Ovary (tissue), 9 donors: ENCODE measurements around the gene AAR2. TPM values are rescaled to one million over a fixed set of nuclear protein-coding genes. Genes with fewer than 3 reads are reported as not detected.

Source experiments
- DNase-seq, 5 donors: peaks; one replicate each; pipeline ENCODE4 v3.0.0-alpha.2; 2019 to 2020
- H3K27ac ChIP-seq, 2 donors: fragments of 200-600 bp; one replicate each; pipeline versions ENCODE4 v1.5.1 to v1.8.0; 2019 to 2022
- H3K27me3 ChIP-seq: fragments of 200-600 bp; one replicate; pipeline ENCODE4 v1.8.0; 2022
- H3K36me3 ChIP-seq: fragments of 200-600 bp; sonication (generic); one replicate; pipeline ENCODE4 v1.5.1; 2019
- H3K4me1 ChIP-seq: one replicate; pipeline ENCODE4 v1.8.1; 2013; ENCODE audit warnings: mild to moderate bottlenecking, moderate library complexity; ENCODE audit not compliant: insufficient read depth
- H3K4me3 ChIP-seq: fragments of 200-600 bp; sonication (generic); one replicate; pipeline ENCODE4 v1.5.1; 2017
- H3K9me3 ChIP-seq, 2 donors: fragments of 200-600 bp in 1 of 2; sonication (generic) in 1 of 2; one replicate each; pipeline versions ENCODE4 v1.5.1 to v1.8.1; 2013 to 2019; ENCODE audit warnings: mild to moderate bottlenecking in 1 of 2, moderate library complexity in 1 of 2
- EP300 ChIP-seq: sonication (generic); formaldehyde crosslinking; IDR thresholded peaks from one replicate; pipeline ENCODE4 v1.6.1; 2017; ENCODE audit warnings: antibody characterized with exemption
- POLR2A ChIP-seq: fragments of 450-650 bp; IDR thresholded peaks from one replicate; pipeline ENCODE4 v1.6.1; 2017; ENCODE audit warnings: antibody characterized with exemption, mild to moderate bottlenecking, moderate library complexity
- WGBS, 3 donors: extraction: QIAGEN DNeasy Blood & Tissue Kit in 1 of 3; methylation state at CpG; one replicate each; pipeline versions ENCODE4 v1.1.5 to v1.1.7; 2013 to 2017; 5-methylcytosine and 5-hydroxymethylcytosine counted together
- intact Hi-C, 4 donors: fragments of 100-400 bp; cut with DNase I; formaldehyde crosslinking; loops; one replicate each; pipeline versions ENCODE4 v1.11.0 to v1.15.1; 2022 to 2023
- polyA plus RNA-seq, 2 donors: library from polyadenylated mRNA; stranded (reverse); fragments of 200-250 nt in 1 of 2; fragments of 350-450 nt in 1 of 2; fragmentation: Illumina TruSeq in 1 of 2; extraction: RNeasy Lipid Tissue Mini Kit (QIAGEN cat#74804) in 1 of 2; gene quantifications; one replicate each; pipeline ENCODE4 v1.2.3, GENCODE V29; 2013 to 2014
- total RNA-seq, 7 donors: library from RNA; depleted of rRNA in 2 of 7; stranded (reverse); fragments of >200 nt in 2 of 7; fragmentation: NEBNext Ultra II Directional in 3 of 7; extraction: Animal tissue kit (Norgen Biotek cat#: 25700) in 3 of 7; gene quantifications; one replicate each; pipeline versions ENCODE4 v1.1.0 to v1.2.4, GENCODE V29; 2016 to 2023
- TF ChIP-seq, protein P1 (sequence below), 3 donors: fragments of 450-650 bp in 2 of 3; fragments of 200-600 bp in 1 of 3; IDR thresholded peaks; one replicate each; pipeline versions ENCODE4 v1.5.1 to v1.8.0; 2016 to 2022; ENCODE audit warnings: antibody characterized with exemption in 3 of 3, mild to moderate bottlenecking in 1 of 3
- donor health status: DM: no; HTN: no; CAD: no; lungs with moderate emphysema.
- donor health status: DM: no; HTN: no; CAD: no.
- donor health status: Bipolar disorder and iron deficiency.
- donor health status: DM: yes; HTN: yes; CAD: no.
- donor health status: DM: no; HTN: no; CAD: no.
- donor health status: DM: yes; HTN: yes; CAD: no.

Gene AAR2
- total and polyA plus RNA-seq, 9 donors: 19.7 to 40.2 (median 26.6) TPM

DNA sequence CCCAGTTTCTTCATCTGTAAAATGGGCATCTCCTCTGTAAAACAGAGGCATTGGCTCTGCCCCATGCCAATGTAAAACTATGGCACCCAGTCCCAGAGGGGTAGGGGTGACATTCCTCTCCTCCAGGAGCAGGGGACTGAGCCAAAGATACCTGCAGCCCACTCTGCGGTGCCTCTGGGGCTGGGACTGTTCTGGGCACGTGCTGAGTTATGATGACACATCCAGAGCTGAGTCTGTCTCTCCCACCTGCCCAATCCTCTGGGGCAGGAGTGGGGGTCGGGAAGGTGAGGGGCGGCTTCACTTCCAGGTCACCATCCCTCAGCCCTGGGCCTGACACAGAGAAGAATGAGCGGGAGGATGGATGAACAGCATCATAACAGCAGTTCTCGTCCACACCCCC, 29.9 kb downstream of the AAR2 start:
- no peak overlapping the region for H3K4me3 ChIP-seq
- DNase-seq: no peak
- no peaks in the 10 kb centered on the region for H3K9me3 ChIP-seq
- TF ChIP-seq POLR2A: no peak
- TF ChIP-seq, protein P1, sequence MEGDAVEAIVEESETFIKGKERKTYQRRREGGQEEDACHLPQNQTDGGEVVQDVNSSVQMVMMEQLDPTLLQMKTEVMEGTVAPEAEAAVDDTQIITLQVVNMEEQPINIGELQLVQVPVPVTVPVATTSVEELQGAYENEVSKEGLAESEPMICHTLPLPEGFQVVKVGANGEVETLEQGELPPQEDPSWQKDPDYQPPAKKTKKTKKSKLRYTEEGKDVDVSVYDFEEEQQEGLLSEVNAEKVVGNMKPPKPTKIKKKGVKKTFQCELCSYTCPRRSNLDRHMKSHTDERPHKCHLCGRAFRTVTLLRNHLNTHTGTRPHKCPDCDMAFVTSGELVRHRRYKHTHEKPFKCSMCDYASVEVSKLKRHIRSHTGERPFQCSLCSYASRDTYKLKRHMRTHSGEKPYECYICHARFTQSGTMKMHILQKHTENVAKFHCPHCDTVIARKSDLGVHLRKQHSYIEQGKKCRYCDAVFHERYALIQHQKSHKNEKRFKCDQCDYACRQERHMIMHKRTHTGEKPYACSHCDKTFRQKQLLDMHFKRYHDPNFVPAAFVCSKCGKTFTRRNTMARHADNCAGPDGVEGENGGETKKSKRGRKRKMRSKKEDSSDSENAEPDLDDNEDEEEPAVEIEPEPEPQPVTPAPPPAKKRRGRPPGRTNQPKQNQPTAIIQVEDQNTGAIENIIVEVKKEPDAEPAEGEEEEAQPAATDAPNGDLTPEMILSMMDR (IDR thresholded peaks at IDR 0.05): no peak
- no peak for TF ChIP-seq EP300
- H3K36me3 ChIP-seq: no peaks in the 10 kb centered on the region
- 80 to 85% (median 80%) methylated on average over 6 of the region's 6 CpGs for WGBS, 3 donors
- intact Hi-C loops: no loop called here
- no peaks in the 10 kb centered on the region for H3K4me1 ChIP-seq
- H3K27me3 ChIP-seq: no peaks in the 10 kb centered on the region
- no peak overlapping the region for H3K27ac ChIP-seq

DNA sequence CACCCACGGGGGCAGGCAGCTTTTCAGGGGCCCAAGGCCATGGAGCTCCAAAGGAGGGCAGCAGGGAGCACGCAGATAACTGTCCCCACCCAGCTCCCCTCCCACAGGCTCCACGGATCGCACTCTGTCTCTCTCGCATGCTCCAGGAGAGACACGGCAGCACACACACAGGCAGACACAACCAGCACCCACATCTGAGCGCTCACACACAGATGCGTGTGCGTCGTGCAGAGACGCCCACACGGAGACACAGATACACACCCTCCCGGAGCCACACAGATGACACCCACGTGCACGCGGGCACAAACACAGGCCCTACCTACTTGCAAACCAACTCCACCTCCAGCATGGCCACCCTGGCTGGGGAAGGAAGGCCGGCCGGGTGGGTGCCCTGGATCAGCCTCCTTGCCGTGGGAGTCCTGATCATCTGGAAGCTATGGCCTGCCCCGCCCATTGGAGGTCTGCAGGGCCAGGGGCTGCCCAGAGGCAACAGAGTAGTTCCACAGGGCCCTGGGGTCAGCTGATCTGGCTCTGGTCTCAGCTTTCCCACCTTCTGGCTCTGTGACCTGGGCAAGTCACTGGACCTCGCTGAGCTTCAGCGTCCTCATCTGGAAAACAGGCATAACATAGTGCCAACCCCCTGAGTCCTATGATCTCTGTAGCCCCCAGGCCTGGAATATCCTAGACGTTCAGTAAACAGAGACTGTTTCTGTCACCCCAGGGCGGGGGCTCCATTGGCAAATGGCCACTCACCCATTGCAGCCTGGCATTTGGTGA, 31.5 kb downstream of the AAR2 start:
- DNase-seq: no peak

DNA sequence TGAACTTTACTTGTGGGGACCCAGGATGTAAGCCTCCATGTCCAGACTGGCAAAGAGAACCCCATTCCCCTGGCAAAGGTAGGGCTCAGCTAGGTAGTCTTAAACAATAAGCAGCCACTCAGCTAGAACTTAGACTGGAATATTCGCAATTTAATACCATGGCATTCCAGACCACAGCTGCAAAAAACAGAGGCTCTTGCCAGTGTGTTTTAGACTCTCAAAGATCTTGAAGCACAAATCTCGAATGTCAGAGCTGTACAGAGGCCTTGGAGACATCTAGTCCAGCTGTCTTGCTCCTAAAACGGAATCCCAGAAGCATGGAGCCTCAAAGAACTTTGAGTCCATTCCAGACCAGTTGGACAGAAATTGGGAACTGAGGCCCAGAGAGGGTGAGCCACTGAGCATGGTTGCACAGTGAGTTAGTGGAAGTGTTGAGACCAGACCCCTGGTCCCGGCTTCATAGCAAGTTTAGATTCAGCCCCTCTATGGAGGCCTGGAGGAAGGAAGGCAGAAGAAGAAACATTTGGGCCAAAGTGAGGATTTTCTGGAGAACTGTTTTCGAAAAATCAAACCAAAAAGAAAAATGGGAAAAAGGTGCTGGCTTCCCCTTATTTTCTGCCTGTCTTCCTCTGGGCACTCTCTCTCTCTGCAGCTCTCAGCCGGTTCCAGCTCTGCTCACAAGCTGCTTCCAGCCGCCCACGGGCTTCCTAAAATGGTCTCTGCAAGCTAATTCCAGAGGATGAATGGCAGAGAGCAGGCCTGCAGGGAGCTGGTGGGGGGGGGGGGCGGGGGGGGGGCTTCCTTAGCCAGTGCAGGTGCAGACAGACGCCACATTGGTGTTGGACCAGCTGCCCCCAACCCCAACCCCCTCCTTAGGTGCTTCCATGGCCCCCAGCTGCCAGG, 32.4 kb downstream of the AAR2 start:
- no peak overlapping the region for H3K27ac ChIP-seq
- no peaks in the 10 kb centered on the region for H3K9me3 ChIP-seq
- no peak overlapping the region for H3K4me3 ChIP-seq
- TF ChIP-seq, protein P1 (IDR thresholded peaks at IDR 0.05): no peak
- TF ChIP-seq EP300 (no peak), POLR2A (no peak)
- H3K4me1 ChIP-seq: no peaks in the 10 kb centered on the region
- intact Hi-C loops: no loop called here
- no peaks in the 10 kb centered on the region for H3K27me3 ChIP-seq
- no peak for DNase-seq
- H3K36me3 ChIP-seq: no peaks in the 10 kb centered on the region
- 49 to 55% (median 50%) methylated on average over 10 of the region's 10 CpGs for WGBS, 3 donors

More for the DNA sequence above, 31.5 kb downstream of the AAR2 start:
- no peaks in the 10 kb centered on the region for H3K27me3 ChIP-seq
- H3K36me3 ChIP-seq: no peaks in the 10 kb centered on the region
- H3K4me1 ChIP-seq: no peaks in the 10 kb centered on the region
- intact Hi-C loops: no loop called here
- H3K27ac ChIP-seq: no peak overlapping the region
- H3K4me3 ChIP-seq: no peak overlapping the region
- 57 to 71% (median 67%) methylated on average over 23 to 24 of the region's 24 CpGs for WGBS, 3 donors
- no peaks in the 10 kb centered on the region for H3K9me3 ChIP-seq
- TF ChIP-seq, protein P1 (IDR thresholded peaks at IDR 0.05): no peak
- no peak for TF ChIP-seq EP300
- no peak for TF ChIP-seq POLR2A

DNA sequence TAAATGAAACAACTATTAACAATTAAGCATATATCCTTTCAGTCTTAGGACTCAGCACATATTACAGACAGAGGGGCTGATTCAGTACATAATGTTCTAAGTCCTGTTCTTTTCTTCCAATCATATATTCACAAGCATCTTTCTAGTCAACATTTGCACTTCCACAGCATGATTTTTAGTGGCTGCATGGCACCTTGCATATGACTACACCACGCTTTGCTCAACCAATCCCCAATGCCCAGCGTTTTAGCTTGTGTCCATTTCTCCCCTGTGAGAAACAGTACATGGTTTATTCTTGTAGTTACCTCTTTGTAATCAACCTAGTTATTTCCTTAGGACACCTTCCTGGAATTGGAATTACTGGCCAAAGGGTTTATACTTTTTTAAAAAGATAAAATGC, 33.2 kb downstream of the AAR2 start:
- no peak overlapping the region for H3K27ac ChIP-seq
- 75 to 80% (median 79%) methylated on average over 2 of the region's 2 CpGs for WGBS, 3 donors
- intact Hi-C loops: no loop called here
- H3K36me3 ChIP-seq: no peaks in the 10 kb centered on the region
- H3K27me3 ChIP-seq: no peaks in the 10 kb centered on the region
- no peaks in the 10 kb centered on the region for H3K4me1 ChIP-seq
- no peak for DNase-seq
- H3K9me3 ChIP-seq: no peaks in the 10 kb centered on the region
- no peak overlapping the region for H3K4me3 ChIP-seq
- TF ChIP-seq POLR2A: no peak
- TF ChIP-seq, protein P1 (IDR thresholded peaks at IDR 0.05): no peak
- TF ChIP-seq EP300: no peak
